GM06990 (cell line): ENCODE measurements around the gene LZTS2.

ENCODE experiments used
- DNase-seq: peaks from one replicate; pipeline ENCODE4 v3.0.0-alpha.2; 2011; ENCODE audit not compliant: insufficient read length; ENCODE audit errors: extremely low read depth
- H3K27me3 ChIP-seq: replicated peaks from 2 replicates; pipeline ENCODE4 v1.6.0; 2011; ENCODE audit warnings: low read length; ENCODE audit not compliant: control insufficient read depth, insufficient read depth
- H3K36me3 ChIP-seq: 2 replicates; pipeline ENCODE4 v1.5.1; 2011; ENCODE audit warnings: low read length; ENCODE audit not compliant: control insufficient read depth, insufficient read depth
- H3K4me3 ChIP-seq: replicated peaks from 2 replicates; pipeline ENCODE4 v1.5.1; 2011; ENCODE audit warnings: low read depth, mild to moderate bottlenecking, control low read depth, low read length
- TF ChIP-seq, protein P1 (sequence below): IDR thresholded peaks from 2 replicates; pipeline ENCODE4 v1.5.1; 2011; ENCODE audit warnings: low read length, control low read depth, mild to moderate bottlenecking, inconsistent platforms; ENCODE audit not compliant: insufficient read depth, poor library complexity, severe bottlenecking

Gene LZTS2

DNA sequence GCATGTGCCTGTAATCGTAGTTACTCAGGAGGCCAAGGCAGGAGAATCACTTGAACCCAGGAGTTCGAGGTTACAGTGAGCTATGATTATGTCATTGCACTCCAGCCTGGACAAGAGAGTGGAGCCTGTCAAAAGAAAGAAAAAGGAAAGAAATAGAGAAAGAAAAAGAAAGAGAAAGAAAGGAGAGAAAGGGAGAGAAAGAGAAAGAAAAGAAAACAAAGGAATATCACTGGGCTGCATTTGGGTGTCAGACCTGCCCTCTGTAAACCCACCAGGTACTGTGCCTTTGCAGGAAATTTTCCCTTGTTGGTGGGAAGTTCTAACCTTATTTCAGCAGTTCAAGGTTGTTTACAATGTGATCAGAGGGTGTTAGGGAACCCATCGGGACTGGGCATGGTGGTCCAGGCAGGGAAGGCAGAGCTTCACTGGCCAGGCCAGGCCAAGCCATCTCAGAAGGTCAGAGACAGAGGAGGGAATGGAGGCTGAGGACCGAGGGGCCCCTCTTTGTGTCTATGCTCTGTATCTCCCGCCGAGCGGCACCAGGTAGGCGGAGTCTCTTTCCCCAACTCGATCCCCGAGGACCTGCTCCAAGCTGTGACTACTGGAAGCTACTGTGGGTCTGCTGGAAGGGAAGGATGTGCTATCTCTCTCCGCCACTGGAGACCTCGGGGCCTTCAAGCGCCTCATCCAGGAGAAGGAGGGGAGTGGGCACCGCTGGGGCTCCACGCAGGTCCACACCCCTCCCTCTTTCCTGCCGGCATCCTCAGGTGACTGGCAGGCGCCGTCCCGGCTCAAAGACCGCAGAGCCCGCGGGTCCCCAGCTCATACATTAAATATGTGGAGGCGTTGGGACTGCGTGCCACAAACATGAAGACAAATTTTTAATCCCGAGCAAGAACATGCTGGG lies 47.0 kb downstream of the LZTS2 start:
- TF ChIP-seq, protein P1, sequence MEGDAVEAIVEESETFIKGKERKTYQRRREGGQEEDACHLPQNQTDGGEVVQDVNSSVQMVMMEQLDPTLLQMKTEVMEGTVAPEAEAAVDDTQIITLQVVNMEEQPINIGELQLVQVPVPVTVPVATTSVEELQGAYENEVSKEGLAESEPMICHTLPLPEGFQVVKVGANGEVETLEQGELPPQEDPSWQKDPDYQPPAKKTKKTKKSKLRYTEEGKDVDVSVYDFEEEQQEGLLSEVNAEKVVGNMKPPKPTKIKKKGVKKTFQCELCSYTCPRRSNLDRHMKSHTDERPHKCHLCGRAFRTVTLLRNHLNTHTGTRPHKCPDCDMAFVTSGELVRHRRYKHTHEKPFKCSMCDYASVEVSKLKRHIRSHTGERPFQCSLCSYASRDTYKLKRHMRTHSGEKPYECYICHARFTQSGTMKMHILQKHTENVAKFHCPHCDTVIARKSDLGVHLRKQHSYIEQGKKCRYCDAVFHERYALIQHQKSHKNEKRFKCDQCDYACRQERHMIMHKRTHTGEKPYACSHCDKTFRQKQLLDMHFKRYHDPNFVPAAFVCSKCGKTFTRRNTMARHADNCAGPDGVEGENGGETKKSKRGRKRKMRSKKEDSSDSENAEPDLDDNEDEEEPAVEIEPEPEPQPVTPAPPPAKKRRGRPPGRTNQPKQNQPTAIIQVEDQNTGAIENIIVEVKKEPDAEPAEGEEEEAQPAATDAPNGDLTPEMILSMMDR = no peak
- H3K4me3 ChIP-seq = no peak overlapping the region
- no peaks in the 10 kb centered on the region for H3K36me3 ChIP-seq
- DNase-seq = no peak
- H3K27me3 ChIP-seq = no peaks in the 10 kb centered on the region

DNA sequence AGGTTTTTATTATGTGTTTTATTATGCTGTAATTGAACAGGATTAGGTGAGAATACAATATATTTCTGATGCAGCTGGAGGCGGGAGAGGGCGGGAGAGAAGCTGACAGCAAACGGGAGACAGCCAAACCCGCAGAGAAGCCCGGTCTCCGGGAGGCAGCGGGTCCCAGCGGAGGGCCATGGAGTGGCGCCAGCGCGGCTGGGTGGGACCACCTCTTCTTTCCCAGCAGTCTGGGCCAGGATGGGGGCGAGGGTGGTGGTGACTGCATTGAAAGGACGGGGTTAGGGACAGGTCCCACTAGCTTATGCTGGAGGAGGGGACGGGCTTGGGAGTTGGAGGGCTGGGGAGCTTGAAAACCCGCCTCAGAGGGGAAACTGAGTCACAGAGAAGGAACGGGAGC lies 47.7 kb downstream of the LZTS2 start:
- TF ChIP-seq, protein P1 = no peak
- DNase-seq = no peak
- H3K27me3 ChIP-seq = no peaks in the 10 kb centered on the region
- H3K36me3 ChIP-seq = no peaks in the 10 kb centered on the region
- no peak overlapping the region for H3K4me3 ChIP-seq

DNA sequence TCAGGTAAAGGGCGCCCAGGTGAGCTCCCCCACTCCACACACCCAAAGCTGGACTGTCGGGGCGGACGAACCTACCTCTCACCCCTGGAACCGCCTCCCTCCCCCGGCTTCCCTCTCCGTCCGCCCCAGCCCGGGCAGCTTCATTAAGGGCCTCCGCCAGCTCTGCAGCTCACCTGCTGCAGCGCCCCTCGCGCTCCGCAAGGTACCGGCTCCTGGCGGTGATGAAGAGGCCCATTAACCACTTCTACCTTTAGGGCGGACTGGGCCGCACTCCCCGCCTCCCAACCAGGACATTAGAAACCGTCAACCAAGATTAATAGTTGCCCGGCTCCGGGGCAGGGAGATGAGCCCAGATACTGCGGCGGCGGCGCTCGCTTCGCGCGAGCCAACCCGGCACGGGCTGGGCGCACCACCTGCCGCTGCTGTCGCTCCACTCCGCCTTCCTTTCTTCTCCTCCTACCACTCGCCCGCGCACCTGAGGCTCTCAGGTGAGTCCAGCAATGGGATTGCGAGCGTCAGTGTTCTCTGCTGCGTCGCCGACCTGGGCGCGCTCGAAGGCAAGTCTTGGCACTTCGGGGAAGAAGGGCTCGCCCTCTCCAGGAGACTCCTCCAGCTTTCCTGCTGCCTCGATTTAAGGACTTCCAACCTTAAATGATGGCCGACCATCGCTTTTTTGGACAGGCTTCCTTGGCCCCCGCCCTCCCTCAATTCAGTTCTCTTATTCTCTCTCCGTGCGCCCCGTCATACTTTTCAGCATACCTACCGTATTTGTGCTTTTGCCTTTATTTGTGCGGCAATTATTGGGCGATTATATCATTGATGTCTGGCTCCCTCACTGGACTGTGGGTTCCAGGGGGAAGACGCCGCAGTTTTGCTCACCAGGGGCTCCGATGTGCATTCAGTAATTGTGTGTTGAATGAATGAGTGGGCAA lies 48.6 kb downstream of the LZTS2 start:
- DNase-seq = no peak
- H3K36me3 ChIP-seq = no peaks in the 10 kb centered on the region; the same call in 1 of the 2 replicates
- H3K27me3 ChIP-seq = no peaks in the 10 kb centered on the region
- TF ChIP-seq, protein P1 = no peak
- H3K4me3 ChIP-seq = no peak overlapping the region

DNA sequence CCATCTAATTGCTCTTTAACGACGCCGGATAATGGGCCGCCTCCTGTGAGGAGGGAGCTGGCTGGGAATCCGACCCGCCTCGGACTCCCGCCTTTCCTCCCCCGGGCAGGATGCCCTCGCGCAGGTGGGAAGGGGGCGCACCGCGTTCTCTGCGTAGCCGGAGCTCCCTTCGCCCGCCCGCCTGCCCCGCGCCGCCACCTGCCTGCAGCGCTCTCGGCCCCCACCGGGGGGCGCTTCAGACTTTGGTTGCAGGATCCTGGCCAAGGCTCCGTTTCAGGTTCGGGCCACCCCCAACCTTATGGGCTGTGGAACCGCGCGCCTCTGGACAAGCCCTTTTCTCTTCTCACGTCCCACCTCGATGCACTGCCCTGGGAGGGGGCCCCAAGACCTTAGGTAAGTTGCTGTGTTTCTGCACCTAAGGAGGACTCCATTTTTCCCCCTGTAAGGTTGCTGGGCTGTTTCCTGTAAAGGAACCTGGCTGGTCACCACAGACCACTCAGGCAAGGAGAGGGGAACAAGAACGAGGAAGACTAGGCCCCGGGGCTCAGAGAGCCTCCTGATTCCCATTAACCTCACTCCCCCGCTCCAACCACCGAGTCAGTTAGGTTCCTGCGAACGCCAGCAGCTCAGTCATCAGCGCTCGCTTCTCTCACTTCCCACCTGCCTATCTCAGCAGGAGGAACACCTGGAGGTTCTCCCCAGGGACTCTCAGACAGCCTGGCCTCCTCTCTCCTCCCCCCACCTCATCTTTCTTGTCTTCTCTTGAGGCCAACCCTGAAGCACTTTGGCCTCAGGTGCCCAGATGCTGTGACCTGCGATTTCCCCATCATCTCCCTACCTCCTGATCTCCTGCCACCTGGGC lies 50.8 kb downstream of the LZTS2 start:
- DNase-seq = peak; percentile 72
- no peaks in the 10 kb centered on the region for H3K27me3 ChIP-seq
- H3K36me3 ChIP-seq = no peaks in the 10 kb centered on the region; the same call in none of the 2 replicates
- H3K4me3 ChIP-seq = peak overlapping the region; percentile 26
- TF ChIP-seq, protein P1 = peak; percentile 90

DNA sequence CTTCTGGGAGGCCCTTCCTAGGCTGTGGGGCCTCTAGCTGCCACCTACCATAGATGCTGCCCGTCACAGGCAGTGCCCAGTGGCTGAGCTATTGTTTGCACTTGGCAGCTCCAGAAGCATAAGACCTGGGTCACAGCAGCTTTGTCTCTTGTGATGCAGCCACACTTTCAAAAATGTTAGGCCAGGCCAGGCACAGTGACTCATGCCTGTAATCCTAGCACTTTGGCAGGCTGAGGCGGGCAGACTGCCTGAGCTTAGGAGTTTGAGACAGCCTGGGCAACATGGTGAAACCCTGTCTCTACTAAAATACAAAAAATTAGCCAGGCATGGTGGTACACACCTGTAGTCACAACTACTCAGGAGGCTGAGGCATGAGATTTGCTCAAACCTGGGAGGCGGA lies 52.7 kb downstream of the LZTS2 start:
- no peaks in the 10 kb centered on the region for H3K27me3 ChIP-seq
- DNase-seq = no peak

More for the DNA sequence above, 52.7 kb downstream of the LZTS2 start:
- TF ChIP-seq, protein P1 = no peak
- H3K36me3 ChIP-seq = no peaks in the 10 kb centered on the region; the same call in none of the 2 replicates
- H3K4me3 ChIP-seq = no peak overlapping the region
